Cardiac fibroblast (primary cell): ENCODE data around the gene CDH13.

Experiments used
- DNase-seq, 2 donors: peaks; one replicate each; pipeline versions ENCODE4 v3.0.0 to v3.0.0-alpha.2; 2010; ENCODE audit warnings: low read depth in 2 of 2
- H3K4me3 ChIP-seq, 2 donors: replicated peaks in 1 of 2; 1 replicate in 1 of 2; 2 replicates in 1 of 2; pipeline ENCODE4 v1.5.1; 2011; ENCODE audit warnings: low read depth in 2 of 2, low read length in 2 of 2, mild to moderate bottlenecking in 2 of 2, moderate library complexity in 1 of 2
- TF ChIP-seq, protein P1 (sequence below): IDR thresholded peaks from one replicate; pipeline ENCODE4 v1.5.1; 2011; ENCODE audit warnings: low read depth, mild to moderate bottlenecking, low read length, inconsistent platforms

CDH13 gene

DNA sequence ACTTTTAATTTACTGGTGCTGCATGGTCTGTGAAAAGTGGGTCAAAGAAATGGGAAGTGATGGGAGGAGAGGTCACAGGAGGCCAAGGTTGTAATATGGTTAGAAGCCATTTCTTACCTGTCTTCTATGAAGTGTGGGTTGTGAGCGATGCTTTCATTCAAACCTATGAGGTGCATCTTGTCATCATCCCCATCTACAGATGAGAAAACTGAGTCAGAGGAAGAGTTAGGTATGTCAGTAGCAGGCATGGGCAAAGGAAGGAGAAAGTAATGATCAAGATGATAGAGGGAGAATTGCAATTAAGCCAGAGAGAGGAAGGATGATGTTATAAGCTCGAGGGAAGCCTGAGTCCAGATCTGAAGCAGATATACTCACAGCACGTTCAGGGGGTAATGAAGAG is 19.7 kb downstream of the CDH13 start:
- TF ChIP-seq, protein P1, sequence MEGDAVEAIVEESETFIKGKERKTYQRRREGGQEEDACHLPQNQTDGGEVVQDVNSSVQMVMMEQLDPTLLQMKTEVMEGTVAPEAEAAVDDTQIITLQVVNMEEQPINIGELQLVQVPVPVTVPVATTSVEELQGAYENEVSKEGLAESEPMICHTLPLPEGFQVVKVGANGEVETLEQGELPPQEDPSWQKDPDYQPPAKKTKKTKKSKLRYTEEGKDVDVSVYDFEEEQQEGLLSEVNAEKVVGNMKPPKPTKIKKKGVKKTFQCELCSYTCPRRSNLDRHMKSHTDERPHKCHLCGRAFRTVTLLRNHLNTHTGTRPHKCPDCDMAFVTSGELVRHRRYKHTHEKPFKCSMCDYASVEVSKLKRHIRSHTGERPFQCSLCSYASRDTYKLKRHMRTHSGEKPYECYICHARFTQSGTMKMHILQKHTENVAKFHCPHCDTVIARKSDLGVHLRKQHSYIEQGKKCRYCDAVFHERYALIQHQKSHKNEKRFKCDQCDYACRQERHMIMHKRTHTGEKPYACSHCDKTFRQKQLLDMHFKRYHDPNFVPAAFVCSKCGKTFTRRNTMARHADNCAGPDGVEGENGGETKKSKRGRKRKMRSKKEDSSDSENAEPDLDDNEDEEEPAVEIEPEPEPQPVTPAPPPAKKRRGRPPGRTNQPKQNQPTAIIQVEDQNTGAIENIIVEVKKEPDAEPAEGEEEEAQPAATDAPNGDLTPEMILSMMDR = no peak
- H3K4me3 ChIP-seq = no peak overlapping the region

DNA sequence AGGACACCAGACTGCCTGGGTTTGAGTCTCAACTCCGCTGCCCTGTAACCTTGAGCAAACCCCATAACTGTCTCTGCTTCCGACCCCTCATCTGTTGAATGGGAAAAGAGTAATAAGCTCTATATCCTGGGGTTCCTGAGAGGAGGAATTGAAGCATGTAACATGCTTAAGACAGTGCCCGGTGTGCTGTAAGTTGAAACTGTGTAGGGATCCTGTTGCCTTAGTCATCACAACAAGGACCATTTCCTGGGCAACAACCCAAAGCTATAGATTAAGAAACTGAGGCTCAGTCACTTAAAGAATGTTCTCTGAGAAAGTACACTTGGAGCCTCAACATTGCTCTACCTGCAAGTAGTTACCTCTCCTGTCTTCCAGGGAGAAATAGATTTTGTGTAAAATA is 23.0 kb downstream of the CDH13 start:
- DNase-seq = no peak
- no peak overlapping the region for H3K4me3 ChIP-seq
- TF ChIP-seq, protein P1 = no peak

More for the DNA sequence above, 19.7 kb downstream of the CDH13 start:
- no peak for DNase-seq

DNA sequence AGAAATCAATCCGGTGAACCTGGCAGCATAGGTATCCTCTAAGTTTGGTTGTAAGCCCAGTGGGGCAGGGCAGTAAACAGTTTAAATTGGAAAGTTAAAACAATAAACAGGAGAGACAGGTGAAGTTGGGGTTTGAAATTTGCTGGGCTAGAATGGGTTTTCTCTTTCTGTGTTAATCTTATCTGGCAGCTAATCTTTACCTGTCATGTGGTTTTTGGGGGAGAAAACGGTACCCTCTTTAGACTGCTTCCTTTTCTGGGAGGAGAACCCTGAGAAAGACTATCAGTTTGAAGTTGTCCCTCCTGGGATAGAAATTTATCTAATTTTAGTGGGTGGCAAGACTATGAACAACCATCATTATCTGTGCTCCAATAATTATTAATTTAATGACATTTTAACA is 24.0 kb downstream of the CDH13 start:
- DNase-seq = no peak
- TF ChIP-seq, protein P1 = no peak
- H3K4me3 ChIP-seq = no peak overlapping the region

DNA sequence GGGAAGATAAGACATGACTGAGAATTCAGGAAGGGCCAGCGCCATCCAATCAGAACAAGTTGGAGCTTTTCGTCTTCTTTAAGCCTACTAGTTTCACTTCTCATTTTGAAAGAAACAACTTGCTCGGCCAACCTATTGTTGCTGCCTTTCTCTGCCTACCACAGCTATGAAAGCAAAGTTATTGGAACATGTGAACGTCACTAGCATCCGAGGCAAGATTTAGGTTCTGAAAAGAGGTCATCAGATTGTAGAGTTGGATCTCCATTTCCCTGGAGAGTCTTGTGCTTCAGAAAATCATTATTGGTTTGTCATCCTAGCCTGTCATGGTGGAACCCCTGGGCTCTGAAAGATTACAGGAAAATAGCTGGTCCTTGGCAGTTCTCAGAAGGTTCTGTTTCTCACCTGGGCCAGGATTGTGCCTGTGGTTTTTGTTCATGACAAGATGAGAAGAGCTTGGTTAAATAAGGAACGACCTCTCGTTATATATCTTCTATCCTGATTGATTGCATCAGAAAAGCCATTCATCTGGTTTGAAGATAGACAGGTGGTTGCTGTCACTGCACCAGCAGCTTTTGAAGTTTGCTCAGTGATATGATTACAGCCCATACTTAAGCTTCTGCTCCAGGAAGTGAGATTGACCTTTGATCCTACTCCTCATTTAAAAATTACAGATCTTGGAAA is 25.3 kb downstream of the CDH13 start:
- TF ChIP-seq, protein P1 = no peak
- no peak for DNase-seq
- no peak overlapping the region for H3K4me3 ChIP-seq

DNA sequence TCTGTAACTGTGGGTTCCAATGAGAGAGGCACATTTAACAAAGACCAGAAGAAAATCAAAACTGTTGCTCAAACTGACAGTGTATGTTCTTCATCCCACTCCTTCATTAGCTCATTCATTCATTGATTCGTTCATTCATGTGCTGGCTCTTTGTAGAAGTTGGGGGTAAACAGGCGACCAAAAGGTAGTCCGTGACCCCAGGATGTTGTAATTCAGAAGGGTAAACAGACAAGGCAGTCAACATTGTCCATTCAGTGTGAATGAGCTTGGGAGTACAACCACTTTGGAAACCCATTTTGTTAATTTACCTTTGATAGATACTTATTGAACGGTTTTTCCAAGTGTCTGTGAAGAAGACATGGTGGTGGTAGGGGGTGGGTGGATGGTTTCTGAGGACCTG is 26.1 kb downstream of the CDH13 start:
- H3K4me3 ChIP-seq = no peak overlapping the region
- no peak for DNase-seq

DNA sequence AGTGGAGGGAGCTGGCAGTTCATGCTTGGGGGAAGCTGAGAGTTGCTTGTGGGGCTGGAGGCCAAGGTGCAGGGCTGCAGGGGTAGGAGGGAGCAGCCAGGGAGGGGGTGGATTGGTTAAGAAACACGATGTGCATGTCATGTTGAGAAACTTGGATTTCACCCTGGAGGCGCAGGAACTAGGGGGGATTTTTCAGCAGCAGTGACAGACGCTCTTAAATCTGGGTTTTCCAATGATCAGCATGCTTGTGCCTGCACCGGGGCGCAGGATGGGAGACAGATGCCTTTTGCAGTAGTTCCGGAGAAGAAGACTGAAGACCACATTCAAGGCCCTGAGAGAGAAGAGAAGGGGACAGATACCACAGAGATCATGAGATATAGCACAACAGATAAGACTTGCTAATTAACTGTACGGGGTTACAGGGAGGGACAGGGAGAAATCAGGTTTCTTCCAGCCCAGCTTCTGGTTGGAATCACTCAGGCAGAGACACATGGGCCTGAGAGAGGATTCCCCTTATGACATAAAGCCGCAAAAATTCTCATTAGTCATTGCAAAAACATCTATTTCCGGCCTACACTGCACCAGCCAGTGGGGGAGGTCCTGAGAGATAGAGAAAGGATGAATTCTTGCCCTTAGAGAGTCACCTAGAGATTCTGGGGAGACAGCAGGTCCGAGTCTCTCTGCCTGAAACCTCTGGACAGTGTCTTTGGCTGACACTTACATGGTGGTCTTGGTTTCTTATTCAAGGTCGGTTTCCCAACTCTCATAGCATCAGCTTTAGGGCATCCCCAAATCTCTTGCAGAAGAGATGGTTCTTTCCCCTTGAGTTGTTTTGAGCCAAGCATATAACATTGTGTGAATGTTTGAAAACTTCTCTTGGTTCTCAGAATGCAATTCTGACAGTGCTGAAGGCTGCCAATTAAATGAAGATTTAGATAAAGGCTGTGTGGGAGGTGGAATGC is 27.1 kb downstream of the CDH13 start:
- TF ChIP-seq, protein P1 = no peak
- no peak overlapping the region for H3K4me3 ChIP-seq

More for the DNA sequence above, 26.1 kb downstream of the CDH13 start:
- TF ChIP-seq, protein P1 = no peak

More for the DNA sequence above, 27.1 kb downstream of the CDH13 start:
- peak; percentile 88 to 93 for DNase-seq
